Astrocyte (in vitro differentiated cells and primary cell): Measurements from ENCODE around the gene FRMD3. TPM values are rescaled to one million over a fixed set of nuclear protein-coding genes. Genes with fewer than 3 reads are reported as not detected.

ENCODE experiments used
- DNase-seq: peaks from one replicate; pipeline ENCODE4 v3.0.0-alpha.2; 2010; ENCODE audit warnings: low read depth
- FAIRE-seq: peaks from 2 replicates; lab custom pipeline; 2011; peaks lifted over from hg19 to GRCh38; lab: Jason Lieb, UNC
- H2AFZ ChIP-seq: 2 replicates; pipeline ENCODE4 v1.6.0; 2012; ENCODE audit warnings: low read depth, low read length, inconsistent platforms
- H3K27ac ChIP-seq: 2 replicates; pipeline ENCODE4 v1.5.1; 2011; ENCODE audit warnings: low read depth, low read length, inconsistent platforms
- H3K27me3 ChIP-seq: 2 replicates; pipeline ENCODE4 v1.6.0; 2011; ENCODE audit warnings: low read length, inconsistent platforms; ENCODE audit not compliant: insufficient read depth
- H3K36me3 ChIP-seq: 2 replicates; pipeline ENCODE4 v1.5.1; 2011; ENCODE audit warnings: low read length, inconsistent platforms; ENCODE audit not compliant: insufficient read depth
- H3K4me1 ChIP-seq: 2 replicates; pipeline ENCODE4 v1.5.1; 2011; ENCODE audit warnings: low read length, inconsistent platforms; ENCODE audit not compliant: insufficient read depth
- H3K4me2 ChIP-seq: 2 replicates; pipeline ENCODE4 v1.6.0; 2012; ENCODE audit warnings: low read length, inconsistent platforms
- H3K4me3 ChIP-seq: 2 replicates; pipeline ENCODE4 v1.5.1; 2011; ENCODE audit warnings: low read depth, mild to moderate bottlenecking, low read length, inconsistent platforms; ENCODE audit not compliant: insufficient read depth
- H3K79me2 ChIP-seq: 2 replicates; pipeline ENCODE4 v1.6.0; 2012; ENCODE audit warnings: mild to moderate bottlenecking, low read length, inconsistent platforms; ENCODE audit not compliant: insufficient read depth
- H3K9ac ChIP-seq: 2 replicates; pipeline ENCODE4 v1.6.0; 2012; ENCODE audit warnings: mild to moderate bottlenecking, low read length, inconsistent platforms
- H3K9me3 ChIP-seq: 2 replicates; pipeline ENCODE4 v1.5.1; 2012; ENCODE audit warnings: low read depth, mild to moderate bottlenecking, low read length, inconsistent platforms; ENCODE audit not compliant: insufficient read depth
- H4K20me1 ChIP-seq: 2 replicates; pipeline ENCODE4 v1.6.0; 2012; ENCODE audit warnings: low read length, inconsistent platforms; ENCODE audit not compliant: insufficient read depth
- H3K27ac Mint-ChIP-seq: one replicate; pipeline ENCODE4 v1.8.0; 2021; ENCODE audit warnings: mild to moderate bottlenecking, mixed read lengths; ENCODE audit not compliant: unreplicated experiment
- H3K27me3 Mint-ChIP-seq: one replicate; pipeline ENCODE4 v1.8.0; 2021; ENCODE audit warnings: low read depth, mixed read lengths; ENCODE audit not compliant: unreplicated experiment
- H3K36me3 Mint-ChIP-seq: one replicate; pipeline ENCODE4 v1.8.0; 2021; ENCODE audit warnings: low read depth, mixed read lengths; ENCODE audit not compliant: unreplicated experiment
- H3K4me1 Mint-ChIP-seq: one replicate; pipeline ENCODE4 v1.8.0; 2021; ENCODE audit warnings: low read depth, mixed read lengths; ENCODE audit not compliant: unreplicated experiment
- H3K4me3 Mint-ChIP-seq: one replicate; pipeline ENCODE4 v1.8.0; 2021; ENCODE audit warnings: mild to moderate bottlenecking, moderate library complexity, mixed read lengths; ENCODE audit not compliant: unreplicated experiment
- H3K9me3 Mint-ChIP-seq: one replicate; pipeline ENCODE4 v1.8.0; 2021; ENCODE audit warnings: mild to moderate bottlenecking, mixed read lengths; ENCODE audit not compliant: unreplicated experiment
- EZH2 ChIP-seq: IDR thresholded peaks from 2 replicates; pipeline ENCODE4 v1.6.1; 2012; ENCODE audit warnings: mild to moderate bottlenecking, low read length, inconsistent platforms; ENCODE audit not compliant: insufficient read depth
- total RNA-seq: library from RNA; stranded (reverse); gene quantifications from 2 replicates; pipeline ENCODE4 v1.2.1, GENCODE V29; 2021
- TF ChIP-seq, protein P1 (sequence below): IDR thresholded peaks from 2 replicates; pipeline ENCODE4 v1.5.1; 2011; ENCODE audit warnings: low read depth, mild to moderate bottlenecking, inconsistent platforms, low read length, moderate library complexity; ENCODE audit not compliant: insufficient read depth

The FRMD3 gene
- total RNA-seq, 1 donor from 2014 or later: 0.39 TPM

GRCh38 chr9:83454076-83454475 lies 84.1 kb downstream of the FRMD3 start:
- no peak overlapping the region for H3K4me2 ChIP-seq
- Mint-ChIP-seq H3K27me3 (no peaks in the 10 kb centered on the region), H3K4me3 (no peak overlapping the region), H3K27ac (no peak overlapping the region), H3K36me3 (no peaks in the 10 kb centered on the region), H3K9me3 (no peaks in the 10 kb centered on the region), H3K4me1 (no peaks in the 10 kb centered on the region)
- H3K4me3 ChIP-seq: no peak overlapping the region
- no peak overlapping the region for H2AFZ ChIP-seq
- FAIRE-seq (no peak), DNase-seq (no peak)
- H3K27ac ChIP-seq: no peak overlapping the region
- no peaks in the 10 kb centered on the region for H3K9me3 ChIP-seq
- no peaks in the 10 kb centered on the region for H3K36me3 ChIP-seq
- H3K4me1 ChIP-seq: no peaks in the 10 kb centered on the region
- H4K20me1 ChIP-seq: no peaks in the 10 kb centered on the region
- TF ChIP-seq, protein P1, sequence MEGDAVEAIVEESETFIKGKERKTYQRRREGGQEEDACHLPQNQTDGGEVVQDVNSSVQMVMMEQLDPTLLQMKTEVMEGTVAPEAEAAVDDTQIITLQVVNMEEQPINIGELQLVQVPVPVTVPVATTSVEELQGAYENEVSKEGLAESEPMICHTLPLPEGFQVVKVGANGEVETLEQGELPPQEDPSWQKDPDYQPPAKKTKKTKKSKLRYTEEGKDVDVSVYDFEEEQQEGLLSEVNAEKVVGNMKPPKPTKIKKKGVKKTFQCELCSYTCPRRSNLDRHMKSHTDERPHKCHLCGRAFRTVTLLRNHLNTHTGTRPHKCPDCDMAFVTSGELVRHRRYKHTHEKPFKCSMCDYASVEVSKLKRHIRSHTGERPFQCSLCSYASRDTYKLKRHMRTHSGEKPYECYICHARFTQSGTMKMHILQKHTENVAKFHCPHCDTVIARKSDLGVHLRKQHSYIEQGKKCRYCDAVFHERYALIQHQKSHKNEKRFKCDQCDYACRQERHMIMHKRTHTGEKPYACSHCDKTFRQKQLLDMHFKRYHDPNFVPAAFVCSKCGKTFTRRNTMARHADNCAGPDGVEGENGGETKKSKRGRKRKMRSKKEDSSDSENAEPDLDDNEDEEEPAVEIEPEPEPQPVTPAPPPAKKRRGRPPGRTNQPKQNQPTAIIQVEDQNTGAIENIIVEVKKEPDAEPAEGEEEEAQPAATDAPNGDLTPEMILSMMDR: no peak
- no peak for TF ChIP-seq EZH2
- H3K9ac ChIP-seq: no peak overlapping the region
- H3K27me3 ChIP-seq: no peaks in the 10 kb centered on the region
- H3K79me2 ChIP-seq: no peaks in the 10 kb centered on the region

- H3K9me3 ChIP-seq: no peaks in the 10 kb centered on the region
- Mint-ChIP-seq H3K9me3 (no peaks in the 10 kb centered on the region), H3K4me1 (no peaks in the 10 kb centered on the region), H3K36me3 (no peaks in the 10 kb centered on the region), H3K27ac (no peak overlapping the region), H3K27me3 (peaks cover 1% of the 10 kb centered on the region), H3K4me3 (no peak overlapping the region)
- H3K4me1 ChIP-seq: no peaks in the 10 kb centered on the region
- no peak overlapping the region for H3K27ac ChIP-seq
- H3K4me3 ChIP-seq: no peak overlapping the region
- H3K36me3 ChIP-seq: no peaks in the 10 kb centered on the region
- no peak overlapping the region for H2AFZ ChIP-seq
- no peaks in the 10 kb centered on the region for H4K20me1 ChIP-seq
- DNase-seq (no peak), FAIRE-seq (no peak)
- no peak overlapping the region for H3K9ac ChIP-seq
- H3K27me3 ChIP-seq: no peaks in the 10 kb centered on the region
- H3K79me2 ChIP-seq: no peaks in the 10 kb centered on the region
- no peak overlapping the region for H3K4me2 ChIP-seq
- TF ChIP-seq EZH2: no peak
- TF ChIP-seq, protein P1: no peak
Observed at GRCh38 chr9:83451308-83451707, 86.9 kb downstream of the FRMD3 start.

- H4K20me1 ChIP-seq: no peaks in the 10 kb centered on the region
- H3K4me2 ChIP-seq: no peak overlapping the region
- no peak overlapping the region for H3K9ac ChIP-seq
- DNase-seq: no peak
- H3K27me3 ChIP-seq: no peaks in the 10 kb centered on the region
- no peaks in the 10 kb centered on the region for H3K79me2 ChIP-seq
- no peaks in the 10 kb centered on the region for H3K9me3 Mint-ChIP-seq
- H3K36me3 ChIP-seq: no peaks in the 10 kb centered on the region
- H3K4me3 ChIP-seq: no peak overlapping the region
- H3K4me3 Mint-ChIP-seq: no peak overlapping the region
- no peak overlapping the region for H3K27ac Mint-ChIP-seq
- no peaks in the 10 kb centered on the region for H3K36me3 Mint-ChIP-seq
- H2AFZ ChIP-seq: no peak overlapping the region
- peaks cover 1% of the 10 kb centered on the region for H3K27me3 Mint-ChIP-seq
- TF ChIP-seq EZH2: no peak
- TF ChIP-seq, protein P1: no peak
- no peak overlapping the region for H3K27ac ChIP-seq
- H3K4me1 Mint-ChIP-seq: no peaks in the 10 kb centered on the region
- no peaks in the 10 kb centered on the region for H3K9me3 ChIP-seq
- FAIRE-seq: no peak
- no peaks in the 10 kb centered on the region for H3K4me1 ChIP-seq
Observed at GRCh38 chr9:83449983-83450382, 88.2 kb downstream of the FRMD3 start.
